Measurements from ENCODE around the gene PRSS57.
"Not testable (repeated sequence)": the region's sequence is repeated elsewhere in the genome, so short reads cannot be mapped to it uniquely, and the experiment has no call there.

Gene PRSS57

GRCh38 chr19:729965-730668 lies 34.9 kb upstream of the PRSS57 start:
- H3K9me3 ChIP-seq (replicated peaks in 1 of 2; ENCODE audit: control insufficient read depth in 2 of 2, insufficient read depth in 1 of 2, low read depth in 1 of 2, low read length in 2 of 2): peaks cover 0 to 6% of the 10 kb centered on the region in 2 donors
- DNase-seq (ENCODE audit: low spot score): no peak
- no CpG with 5 or more reads among the region's 14 CpGs for WGBS, 2 donors (ENCODE audit: extremely low coverage in 2 of 2, insufficient read length in 2 of 2, insufficient replicate concordance in 1 of 2)
- no peak overlapping the region for H3K27ac ChIP-seq (replicated peaks; ENCODE audit: low read length)
- no peaks in the 10 kb centered on the region for H3K27me3 ChIP-seq (ENCODE audit: control insufficient read depth in 3 of 3, insufficient read depth in 3 of 3, low read depth in 1 of 3, low read length in 3 of 3)
- no peak overlapping the region for H2BK5ac ChIP-seq (ENCODE audit: low read length)
- no peaks in the 10 kb centered on the region for H3K4me1 ChIP-seq (ENCODE audit: control insufficient read depth in 2 of 2, insufficient read depth in 1 of 2, low read depth in 1 of 2, low read length in 2 of 2)
- no peak overlapping the region for H2AK5ac ChIP-seq (ENCODE audit: low read depth, low read length)
- H2AFZ ChIP-seq (ENCODE audit: low read length): no peak overlapping the region
- no peak overlapping the region for H2BK120ac ChIP-seq (ENCODE audit: low read depth, low read length)
- H3K9ac ChIP-seq (ENCODE audit: low read depth, low read length, poor library complexity): no peak overlapping the region
- H3K14ac ChIP-seq (ENCODE audit: low read length): no peak overlapping the region
- H4K91ac ChIP-seq (ENCODE audit: low read depth, low read length, poor library complexity): no peak overlapping the region
- no peak overlapping the region for H3K4ac ChIP-seq (ENCODE audit: low read length)
- peaks cover 21 to 61% of the 10 kb centered on the region in 2 donors for H3K36me3 ChIP-seq (replicated peaks in 1 of 2; ENCODE audit: control insufficient read depth in 2 of 2, insufficient read depth in 2 of 2, low read length in 2 of 2)
- H3K4me2 ChIP-seq (ENCODE audit: insufficient read depth, low read length, poor library complexity, severe bottlenecking): no peak overlapping the region
- no peak overlapping the region for H3K18ac ChIP-seq (ENCODE audit: low read length)
- peaks cover 5% of the 10 kb centered on the region for H3K79me1 ChIP-seq (ENCODE audit: low read depth, low read length)
- H3K4me3 ChIP-seq (ENCODE audit: low read length in 2 of 2): no peak overlapping the region
- H2BK12ac ChIP-seq (ENCODE audit: low read length): no peak overlapping the region
- no peak overlapping the region for H4K8ac ChIP-seq (ENCODE audit: low read depth, low read length)
- no peak overlapping the region for H3K23ac ChIP-seq (ENCODE audit: low read depth, low read length, poor library complexity)
- no peak overlapping the region for H2BK15ac ChIP-seq (ENCODE audit: low read length)

DNA sequence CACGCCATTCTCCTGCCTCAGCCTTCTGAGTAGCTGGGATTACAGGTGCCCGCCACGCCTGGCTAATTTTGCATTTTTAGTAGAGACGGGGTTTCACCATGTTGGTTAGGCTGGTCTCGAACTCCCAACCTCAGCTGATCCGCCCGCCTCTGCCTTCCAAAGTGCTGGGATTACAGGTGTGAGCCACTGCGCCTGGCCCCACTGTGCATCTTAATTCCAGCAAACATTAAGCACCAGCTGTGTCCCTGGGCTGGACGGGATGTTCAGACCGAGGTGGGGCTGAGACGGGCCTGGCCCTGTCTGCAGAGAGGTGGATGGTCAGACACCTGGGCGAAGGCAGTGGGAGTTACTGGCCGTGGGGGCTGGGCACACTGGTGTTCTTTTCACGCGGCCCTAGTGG lies 34.3 kb upstream of the PRSS57 start:
- not testable (repeated sequence) for H3K27ac ChIP-seq (replicated peaks; ENCODE audit: low read length); H4K91ac ChIP-seq (ENCODE audit: low read depth, low read length, poor library complexity); H4K8ac ChIP-seq (ENCODE audit: low read depth, low read length); H2BK120ac ChIP-seq (ENCODE audit: low read depth, low read length); H3K23ac ChIP-seq (ENCODE audit: low read depth, low read length, poor library complexity); H2BK12ac ChIP-seq (ENCODE audit: low read length); H3K79me1 ChIP-seq (ENCODE audit: low read depth, low read length); H2AK5ac ChIP-seq (ENCODE audit: low read depth, low read length); H3K4ac ChIP-seq (ENCODE audit: low read length); H3K18ac ChIP-seq (ENCODE audit: low read length); H3K4me3 ChIP-seq (ENCODE audit: low read length in 2 of 2); H3K9me3 ChIP-seq (replicated peaks in 1 of 2; ENCODE audit: control insufficient read depth in 2 of 2, insufficient read depth in 1 of 2, low read depth in 1 of 2, low read length in 2 of 2); H3K4me2 ChIP-seq (ENCODE audit: insufficient read depth, low read length, poor library complexity, severe bottlenecking); H3K4me1 ChIP-seq (ENCODE audit: control insufficient read depth in 2 of 2, insufficient read depth in 1 of 2, low read depth in 1 of 2, low read length in 2 of 2); H3K27me3 ChIP-seq (ENCODE audit: control insufficient read depth in 3 of 3, insufficient read depth in 3 of 3, low read depth in 1 of 3, low read length in 3 of 3); H2AFZ ChIP-seq (ENCODE audit: low read length); H2BK15ac ChIP-seq (ENCODE audit: low read length); DNase-seq (ENCODE audit: low spot score); H2BK5ac ChIP-seq (ENCODE audit: low read length); H3K14ac ChIP-seq (ENCODE audit: low read length)
- no CpG with 5 or more reads among the region's 15 CpGs for WGBS, 2 donors (ENCODE audit: extremely low coverage in 2 of 2, insufficient read length in 2 of 2, insufficient replicate concordance in 1 of 2)
- Histone ChIP-seq H3K9ac (ENCODE audit: low read depth, low read length, poor library complexity) (peak overlapping the region; percentile 70), H3K36me3 (replicated peaks in 1 of 2; ENCODE audit: control insufficient read depth in 2 of 2, insufficient read depth in 2 of 2, low read length in 2 of 2) (peaks cover 19 to 62% of the 10 kb centered on the region in 2 donors)

GRCh38 chr19:728011-728410 lies 32.8 kb upstream of the PRSS57 start:
- H3K9me3 ChIP-seq (replicated peaks in 1 of 2; ENCODE audit: control insufficient read depth in 2 of 2, insufficient read depth in 1 of 2, low read depth in 1 of 2, low read length in 2 of 2): peaks cover 0 to 6% of the 10 kb centered on the region in 2 donors
- H2BK120ac ChIP-seq (ENCODE audit: low read depth, low read length): no peak overlapping the region
- no peak overlapping the region for H4K91ac ChIP-seq (ENCODE audit: low read depth, low read length, poor library complexity)
- DNase-seq (ENCODE audit: low spot score): no peak
- H3K4me3 ChIP-seq (ENCODE audit: low read length in 2 of 2): no peak overlapping the region
- H4K8ac ChIP-seq (ENCODE audit: low read depth, low read length): no peak overlapping the region
- peaks cover 16 to 49% of the 10 kb centered on the region in 2 donors for H3K36me3 ChIP-seq (replicated peaks in 1 of 2; ENCODE audit: control insufficient read depth in 2 of 2, insufficient read depth in 2 of 2, low read length in 2 of 2)
- peaks cover 14% of the 10 kb centered on the region for H3K79me1 ChIP-seq (ENCODE audit: low read depth, low read length)
- no peak overlapping the region for H3K18ac ChIP-seq (ENCODE audit: low read length)
- H3K14ac ChIP-seq (ENCODE audit: low read length): peak overlapping the region; percentile 38
- H2AFZ ChIP-seq (ENCODE audit: low read length): no peak overlapping the region
- no CpG with 5 or more reads among the region's 26 CpGs for WGBS, 2 donors (ENCODE audit: extremely low coverage in 2 of 2, insufficient read length in 2 of 2, insufficient replicate concordance in 1 of 2)
- H3K4me1 ChIP-seq (ENCODE audit: control insufficient read depth in 2 of 2, insufficient read depth in 1 of 2, low read depth in 1 of 2, low read length in 2 of 2): no peaks in the 10 kb centered on the region
- H3K27me3 ChIP-seq (ENCODE audit: control insufficient read depth in 3 of 3, insufficient read depth in 3 of 3, low read depth in 1 of 3, low read length in 3 of 3): no peaks in the 10 kb centered on the region
- H3K4me2 ChIP-seq (ENCODE audit: insufficient read depth, low read length, poor library complexity, severe bottlenecking): no peak overlapping the region
- no peak overlapping the region for H3K9ac ChIP-seq (ENCODE audit: low read depth, low read length, poor library complexity)
- no peak overlapping the region for H2BK15ac ChIP-seq (ENCODE audit: low read length)
- H2BK12ac ChIP-seq (ENCODE audit: low read length): no peak overlapping the region
- H2AK5ac ChIP-seq (ENCODE audit: low read depth, low read length): no peak overlapping the region
- no peak overlapping the region for H2BK5ac ChIP-seq (ENCODE audit: low read length)
- H3K27ac ChIP-seq (replicated peaks; ENCODE audit: low read length): no peak overlapping the region
- H3K4ac ChIP-seq (ENCODE audit: low read length): no peak overlapping the region
- H3K23ac ChIP-seq (ENCODE audit: low read depth, low read length, poor library complexity): peak overlapping the region; percentile 80

DNA sequence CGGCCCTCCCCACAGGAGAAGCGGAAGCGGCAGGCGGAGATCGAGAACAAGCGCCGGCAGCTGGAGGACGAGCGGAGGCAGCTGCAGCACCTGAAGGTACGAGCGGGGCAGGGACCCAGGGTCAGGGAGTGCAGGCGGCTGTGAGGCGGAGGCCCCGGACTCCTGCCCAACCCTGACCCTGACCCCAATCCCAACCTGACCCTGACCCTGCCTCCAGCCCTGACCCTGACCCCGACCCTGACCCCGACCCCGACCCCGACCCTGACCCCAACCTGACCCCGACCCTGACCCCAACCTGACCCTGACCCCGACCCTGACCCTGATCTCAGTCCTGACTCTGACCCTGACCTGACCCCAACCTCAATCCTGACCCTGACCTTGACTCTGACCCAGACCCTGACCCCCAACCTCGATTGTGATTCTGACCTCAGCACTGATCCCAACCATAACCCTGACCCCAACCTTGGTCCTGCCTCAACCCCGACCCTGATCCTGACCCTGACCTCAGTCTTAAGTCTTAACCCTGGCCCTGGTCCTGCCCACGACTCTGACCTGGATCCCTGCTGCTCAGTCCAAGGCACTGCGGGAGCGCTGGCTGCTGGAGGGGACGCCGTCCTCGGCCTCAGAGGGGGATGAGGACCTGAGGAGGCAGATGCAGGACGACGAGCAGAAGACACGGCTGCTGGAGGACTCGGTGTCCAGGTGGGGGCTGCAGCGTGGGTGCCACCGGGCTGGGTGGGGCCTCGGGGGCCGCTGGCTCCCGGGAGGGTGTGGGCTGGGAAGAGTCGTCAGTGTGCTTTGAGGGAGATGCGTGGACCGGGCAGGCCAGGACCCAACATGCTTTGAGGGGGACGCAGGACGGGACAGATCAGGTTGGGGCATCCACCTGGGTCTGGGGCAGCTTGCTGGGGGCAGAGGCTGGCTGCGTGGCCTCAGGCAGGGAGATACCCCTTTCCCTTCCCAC lies 32.0 kb upstream of the PRSS57 start:
- Histone ChIP-seq H3K9ac (ENCODE audit: low read depth, low read length, poor library complexity) (no peak overlapping the region), H3K4ac (ENCODE audit: low read length) (no peak overlapping the region), H3K4me2 (ENCODE audit: insufficient read depth, low read length, poor library complexity, severe bottlenecking) (no peak overlapping the region), H2AFZ (ENCODE audit: low read length) (no peak overlapping the region), H3K4me1 (ENCODE audit: control insufficient read depth in 2 of 2, insufficient read depth in 1 of 2, low read depth in 1 of 2, low read length in 2 of 2) (peaks cover 0 to 2% of the 10 kb centered on the region in 2 donors), H3K23ac (ENCODE audit: low read depth, low read length, poor library complexity) (peak overlapping the region; percentile 80), H4K91ac (ENCODE audit: low read depth, low read length, poor library complexity) (no peak overlapping the region), H4K8ac (ENCODE audit: low read depth, low read length) (no peak overlapping the region), H2BK120ac (ENCODE audit: low read depth, low read length) (no peak overlapping the region), H3K18ac (ENCODE audit: low read length) (peak overlapping the region; percentile 4), H3K4me3 (ENCODE audit: low read length in 2 of 2) (no peak overlapping the region), H2BK5ac (ENCODE audit: low read length) (no peak overlapping the region), H3K14ac (ENCODE audit: low read length) (peak overlapping the region; percentile 89), H2BK12ac (ENCODE audit: low read length) (no peak overlapping the region), H2BK15ac (ENCODE audit: low read length) (no peak overlapping the region), H3K9me3 (replicated peaks in 1 of 2; ENCODE audit: control insufficient read depth in 2 of 2, insufficient read depth in 1 of 2, low read depth in 1 of 2, low read length in 2 of 2) (peaks cover 0 to 6% of the 10 kb centered on the region in 2 donors), H2AK5ac (ENCODE audit: low read depth, low read length) (no peak overlapping the region), H3K27me3 (ENCODE audit: control insufficient read depth in 3 of 3, insufficient read depth in 3 of 3, low read depth in 1 of 3, low read length in 3 of 3) (no peaks in the 10 kb centered on the region), H3K27ac (replicated peaks; ENCODE audit: low read length) (no peak overlapping the region), H3K36me3 (replicated peaks in 1 of 2; ENCODE audit: control insufficient read depth in 2 of 2, insufficient read depth in 2 of 2, low read length in 2 of 2) (peaks cover 16 to 44% of the 10 kb centered on the region in 2 donors), H3K79me1 (ENCODE audit: low read depth, low read length) (peaks cover 14% of the 10 kb centered on the region)
- no CpG with 5 or more reads among the region's 43 CpGs for WGBS, 2 donors (ENCODE audit: extremely low coverage in 2 of 2, insufficient read length in 2 of 2, insufficient replicate concordance in 1 of 2)
- DNase-seq (ENCODE audit: low spot score): no peak
